Choroid plexus epithelial cell (primary cell): ENCODE measurements around the gene OTUD4.
"Not testable (repeated sequence)": the region's sequence is repeated elsewhere in the genome, so short reads cannot be mapped to it uniquely, and the experiment has no call there.

Experiments used
- DNase-seq: peaks from one replicate; pipeline ENCODE4 v3.0.0-alpha.2; 2010; ENCODE audit warnings: low read depth
- H3K4me3 ChIP-seq: 2 replicates; pipeline ENCODE4 v1.5.1; 2011; ENCODE audit warnings: low read depth, mild to moderate bottlenecking, control low read depth, low read length, moderate library complexity
- CTCF ChIP-seq: conservative IDR thresholded peaks from 2 replicates; pipeline ENCODE4 v1.5.1; 2011; ENCODE audit warnings: low read depth, mild to moderate bottlenecking, control low read depth, inconsistent platforms, low read length, moderate library complexity

The OTUD4 gene, protein sequence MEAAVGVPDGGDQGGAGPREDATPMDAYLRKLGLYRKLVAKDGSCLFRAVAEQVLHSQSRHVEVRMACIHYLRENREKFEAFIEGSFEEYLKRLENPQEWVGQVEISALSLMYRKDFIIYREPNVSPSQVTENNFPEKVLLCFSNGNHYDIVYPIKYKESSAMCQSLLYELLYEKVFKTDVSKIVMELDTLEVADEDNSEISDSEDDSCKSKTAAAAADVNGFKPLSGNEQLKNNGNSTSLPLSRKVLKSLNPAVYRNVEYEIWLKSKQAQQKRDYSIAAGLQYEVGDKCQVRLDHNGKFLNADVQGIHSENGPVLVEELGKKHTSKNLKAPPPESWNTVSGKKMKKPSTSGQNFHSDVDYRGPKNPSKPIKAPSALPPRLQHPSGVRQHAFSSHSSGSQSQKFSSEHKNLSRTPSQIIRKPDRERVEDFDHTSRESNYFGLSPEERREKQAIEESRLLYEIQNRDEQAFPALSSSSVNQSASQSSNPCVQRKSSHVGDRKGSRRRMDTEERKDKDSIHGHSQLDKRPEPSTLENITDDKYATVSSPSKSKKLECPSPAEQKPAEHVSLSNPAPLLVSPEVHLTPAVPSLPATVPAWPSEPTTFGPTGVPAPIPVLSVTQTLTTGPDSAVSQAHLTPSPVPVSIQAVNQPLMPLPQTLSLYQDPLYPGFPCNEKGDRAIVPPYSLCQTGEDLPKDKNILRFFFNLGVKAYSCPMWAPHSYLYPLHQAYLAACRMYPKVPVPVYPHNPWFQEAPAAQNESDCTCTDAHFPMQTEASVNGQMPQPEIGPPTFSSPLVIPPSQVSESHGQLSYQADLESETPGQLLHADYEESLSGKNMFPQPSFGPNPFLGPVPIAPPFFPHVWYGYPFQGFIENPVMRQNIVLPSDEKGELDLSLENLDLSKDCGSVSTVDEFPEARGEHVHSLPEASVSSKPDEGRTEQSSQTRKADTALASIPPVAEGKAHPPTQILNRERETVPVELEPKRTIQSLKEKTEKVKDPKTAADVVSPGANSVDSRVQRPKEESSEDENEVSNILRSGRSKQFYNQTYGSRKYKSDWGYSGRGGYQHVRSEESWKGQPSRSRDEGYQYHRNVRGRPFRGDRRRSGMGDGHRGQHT

GRCh38 chr4:145180298-145181090 lies at the start of gene OTUD4:
Gene OTUD4 (minus strand): TSS chr4:145180589. CDS start chr4:145179973, 616 bp downstream.
- no peak for TF ChIP-seq CTCF
- H3K4me3 ChIP-seq, result peak within 1 kb of the TSS; percentile 88
- peak; percentile 97 for DNase-seq

DNA sequence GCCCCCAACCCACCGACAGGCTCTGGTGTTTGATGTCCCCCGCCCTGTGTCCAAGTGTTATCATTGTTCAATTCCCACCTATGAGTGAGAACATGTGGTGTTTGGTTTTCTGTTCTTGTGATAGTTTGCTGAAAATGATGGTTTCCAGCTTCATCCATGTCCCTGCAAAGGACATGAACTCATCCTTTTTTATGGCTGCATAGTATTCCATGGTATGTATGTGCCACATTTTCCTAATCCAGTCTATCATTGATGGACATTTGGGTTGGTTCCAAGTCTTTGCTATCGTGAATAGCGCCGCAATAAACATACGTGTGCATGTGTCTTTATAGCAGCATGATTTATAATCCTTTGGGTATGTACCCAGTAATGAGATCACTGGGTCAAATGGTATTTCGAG lies 42.8 kb upstream of the OTUD4 start:
- DNase-seq, result not testable (repeated sequence)

DNA sequence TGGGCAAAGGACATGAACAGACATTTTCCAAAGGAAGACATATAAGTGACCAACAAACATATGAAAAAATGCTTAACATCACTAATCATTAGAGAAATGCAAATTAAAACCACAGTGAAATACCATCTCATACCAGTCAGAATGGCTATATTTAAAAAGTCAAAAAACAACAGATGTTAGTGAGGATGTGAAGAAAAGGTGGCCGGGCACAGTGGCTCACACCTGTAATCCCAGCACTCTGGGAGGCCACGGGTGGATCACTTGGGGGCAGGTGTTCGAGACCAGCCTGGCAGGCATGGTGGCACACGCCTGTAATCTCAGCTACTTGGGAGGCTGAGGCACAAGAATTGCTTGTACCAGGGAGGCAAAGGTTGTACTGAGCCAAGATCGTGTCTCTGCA lies 41.1 kb upstream of the OTUD4 start:
- not testable (repeated sequence) for DNase-seq

More for the DNA sequence above, 42.8 kb upstream of the OTUD4 start:
- not testable (repeated sequence) for H3K4me3 ChIP-seq

DNA sequence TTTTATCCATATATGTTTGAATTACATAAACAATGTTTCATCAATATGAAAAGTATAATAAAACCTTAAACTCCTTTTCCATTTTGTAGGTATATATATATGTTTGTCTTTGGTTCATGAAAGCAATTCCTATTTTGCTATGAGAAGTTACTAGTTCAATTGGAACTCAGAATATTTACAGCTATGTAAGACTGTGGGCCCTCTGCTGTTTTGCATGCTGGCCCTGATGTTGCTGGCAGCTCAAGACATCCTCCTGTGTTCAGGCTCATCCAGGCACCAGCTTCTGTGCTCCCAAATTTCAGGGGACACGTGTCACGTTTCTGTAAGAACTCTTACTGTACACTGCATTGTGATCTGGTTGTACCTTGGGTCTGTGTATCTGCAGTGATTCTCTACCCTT lies 38.7 kb upstream of the OTUD4 start:
- no peak for TF ChIP-seq CTCF
- no peak overlapping the region for H3K4me3 ChIP-seq
- no peak for DNase-seq

More for the DNA sequence above, 41.1 kb upstream of the OTUD4 start:
- H3K4me3 ChIP-seq, result not testable (repeated sequence)

- TF ChIP-seq CTCF, result no peak
- no peak overlapping the region for H3K4me3 ChIP-seq
- no peak for DNase-seq
Measured at GRCh38 chr4:145218251-145218650, 37.9 kb upstream of the OTUD4 start.

- no peak for TF ChIP-seq CTCF
- H3K4me3 ChIP-seq, result no peak overlapping the region
Measured at GRCh38 chr4:145217349-145217748, 37.0 kb upstream of the OTUD4 start.

GRCh38 chr4:145216535-145216934 lies 36.1 kb upstream of the OTUD4 start:
- no peak overlapping the region for H3K4me3 ChIP-seq
- DNase-seq, result peak; percentile 70
- peak; percentile 65 for TF ChIP-seq CTCF

More at GRCh38 chr4:145217349-145217748, 37.0 kb upstream of the OTUD4 start:
- no peak for DNase-seq
